T-helper 1 cell treated with Interleukin-12 subunit alpha and Interleukin-12 subunit beta and Interleukin-4 antibody, amounts not matched to agents 30 μg/mL and 1 μg/mL, for 36 hours (primary cell): ENCODE results near the gene MANEAL.

Source experiments
- H3K27ac Mint-ChIP-seq: one replicate; pipeline ENCODE4 v1.8.0; 2021; ENCODE audit warnings: mild to moderate bottlenecking, mixed read lengths
- H3K27me3 Mint-ChIP-seq: one replicate; pipeline ENCODE4 v1.8.0; 2021; ENCODE audit warnings: low read depth, mixed read lengths
- H3K36me3 Mint-ChIP-seq: one replicate; pipeline ENCODE4 v1.8.0; 2021; ENCODE audit warnings: low read depth, mixed read lengths
- H3K4me1 Mint-ChIP-seq: one replicate; pipeline ENCODE4 v1.8.0; 2021; ENCODE audit warnings: low read depth, mixed read lengths
- H3K4me3 Mint-ChIP-seq: one replicate; pipeline ENCODE4 v1.8.0; 2021; ENCODE audit warnings: mild to moderate bottlenecking, moderate library complexity, mixed read lengths
- H3K9me3 Mint-ChIP-seq: one replicate; pipeline ENCODE4 v1.8.0; 2021; ENCODE audit warnings: mixed read lengths

Gene MANEAL

DNA sequence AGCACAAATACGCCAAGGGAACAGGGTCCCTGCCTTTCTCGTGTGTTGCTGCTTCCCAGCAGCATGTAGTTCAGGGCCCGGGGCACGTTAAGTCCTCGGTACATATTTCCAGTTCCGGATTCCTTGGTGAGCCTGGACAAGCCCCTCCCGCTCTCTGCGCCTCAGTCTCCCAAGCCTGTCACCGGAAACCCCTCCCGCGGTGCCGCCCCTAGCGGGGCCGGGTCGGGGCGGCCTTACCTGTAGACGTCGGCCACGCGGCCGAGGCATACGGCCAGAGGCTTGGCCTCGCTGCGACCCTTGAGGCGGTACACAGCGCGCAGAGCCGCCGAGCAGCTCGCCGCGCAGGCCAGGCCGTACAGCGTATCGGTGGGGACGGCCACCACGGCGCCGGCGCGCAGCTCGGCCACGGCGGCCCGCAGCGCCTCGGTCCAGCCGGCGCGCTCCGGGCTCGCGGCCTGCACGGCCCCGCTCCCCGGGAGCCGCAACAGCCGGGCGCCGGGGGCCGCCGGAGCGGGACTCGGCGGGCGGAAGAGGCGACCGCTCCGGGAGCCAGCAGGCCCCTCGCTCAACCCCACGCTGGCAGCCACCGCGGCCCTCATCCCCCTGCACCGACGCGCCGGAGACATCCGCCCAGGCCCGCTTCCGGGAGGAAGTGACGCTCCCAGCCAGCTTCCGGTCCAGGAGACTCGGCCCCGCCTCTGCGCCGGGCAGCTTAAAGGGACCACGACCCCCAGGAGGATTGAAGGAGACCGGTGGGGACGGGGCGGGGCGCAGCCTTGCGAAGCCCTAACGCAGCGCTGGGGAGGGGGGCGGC is 14.1 kb downstream of the MANEAL start, which contains the start of the genes C1orf122 and YRDC:
Gene C1orf122, plus strand, starts transcription at position 236 of the 814 bp plus-strand sequence. CDS start 615 bp downstream, outside the sequence.
Gene YRDC, minus strand, starts transcription at position 654 of the 814 bp plus-strand sequence. Its CDS starts 28 bp downstream, at position 626.
- peaks cover 20% of the 10 kb centered on the region for H3K4me1 Mint-ChIP-seq
- no peaks in the 10 kb centered on the region for H3K27me3 Mint-ChIP-seq
- no peaks in the 10 kb centered on the region for H3K9me3 Mint-ChIP-seq
- peaks cover 32% of the 10 kb centered on the region for H3K36me3 Mint-ChIP-seq
- peak within 1 kb of the TSS; percentile 95 for H3K4me3 Mint-ChIP-seq
- H3K27ac Mint-ChIP-seq, result peak within 1 kb of the TSS; percentile 97

DNA sequence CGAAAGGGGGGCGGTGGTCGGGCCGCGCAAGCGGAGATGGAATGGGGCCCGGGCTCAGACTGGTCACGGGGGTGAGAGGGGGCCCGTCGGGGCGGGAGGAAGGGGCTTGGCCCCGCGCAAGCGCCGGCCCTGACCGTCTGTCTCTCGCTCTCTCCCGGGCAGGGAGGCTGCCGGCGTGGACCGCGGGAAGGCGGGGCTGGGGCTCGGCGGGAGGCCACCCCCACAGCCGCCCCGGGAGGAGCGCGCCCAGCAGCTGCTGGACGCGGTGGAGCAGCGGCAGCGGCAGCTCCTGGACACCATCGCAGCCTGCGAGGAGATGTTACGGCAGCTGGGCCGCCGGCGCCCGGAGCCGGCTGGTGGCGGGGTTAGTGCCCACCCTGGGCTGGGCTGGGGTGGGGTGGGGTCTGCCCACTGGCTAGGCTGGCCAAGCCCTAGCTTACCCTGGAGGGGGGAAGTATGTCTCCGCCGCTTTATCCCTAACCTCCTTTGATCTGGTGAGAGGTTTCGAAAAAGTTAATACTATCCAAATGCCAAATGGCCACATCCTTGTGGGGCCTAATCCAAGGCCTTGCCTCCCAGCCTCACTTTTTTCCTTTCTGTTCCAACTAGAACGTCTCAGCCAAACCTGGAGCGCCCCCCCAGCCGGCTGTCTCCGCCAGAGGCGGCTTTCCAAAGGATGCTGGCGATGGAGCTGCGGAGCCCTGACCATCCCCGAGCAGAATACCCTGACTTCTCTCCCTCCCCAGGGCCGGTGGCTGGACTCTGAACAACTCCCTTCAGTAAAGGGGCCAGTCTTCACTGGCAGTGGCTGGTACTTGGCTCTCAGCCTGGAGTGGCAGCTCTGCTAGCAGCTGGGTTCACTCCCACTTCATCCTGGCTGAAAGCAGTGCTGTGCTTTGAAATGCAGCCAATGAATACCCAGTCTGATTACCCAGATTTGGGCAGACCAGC is 15.0 kb downstream of the MANEAL start:
- H3K9me3 Mint-ChIP-seq, result no peaks in the 10 kb centered on the region
- H3K27me3 Mint-ChIP-seq, result no peaks in the 10 kb centered on the region
- H3K4me1 Mint-ChIP-seq, result peaks cover 20% of the 10 kb centered on the region
- peak overlapping the region; percentile 97 for H3K27ac Mint-ChIP-seq
- peaks cover 27% of the 10 kb centered on the region for H3K36me3 Mint-ChIP-seq
- peak overlapping the region; percentile 95 for H3K4me3 Mint-ChIP-seq

DNA sequence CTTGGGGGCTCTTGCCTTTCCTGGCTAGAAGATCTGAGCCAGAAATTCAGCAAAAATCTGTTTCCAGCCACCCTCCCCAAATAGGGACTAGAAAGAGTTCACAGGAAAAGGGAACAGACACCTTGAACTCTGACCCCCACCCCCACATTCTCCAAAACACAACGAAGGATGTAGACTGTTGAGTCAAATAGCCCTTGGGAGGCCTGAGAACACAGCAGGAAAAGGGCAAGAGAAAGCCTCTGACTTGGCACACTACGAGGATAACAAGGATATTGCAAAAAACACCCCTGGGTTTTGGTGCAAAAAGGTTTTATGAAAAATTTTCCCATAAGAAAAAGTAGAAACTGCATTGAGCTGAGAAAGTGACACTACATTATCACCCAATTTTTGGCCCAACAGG is 16.3 kb downstream of the MANEAL start:
- Mint-ChIP-seq H3K9me3 (no peaks in the 10 kb centered on the region), H3K4me1 (peaks cover 20% of the 10 kb centered on the region), H3K36me3 (peaks cover 20% of the 10 kb centered on the region), H3K27me3 (no peaks in the 10 kb centered on the region), H3K4me3 (no peak overlapping the region), H3K27ac (no peak overlapping the region)

DNA sequence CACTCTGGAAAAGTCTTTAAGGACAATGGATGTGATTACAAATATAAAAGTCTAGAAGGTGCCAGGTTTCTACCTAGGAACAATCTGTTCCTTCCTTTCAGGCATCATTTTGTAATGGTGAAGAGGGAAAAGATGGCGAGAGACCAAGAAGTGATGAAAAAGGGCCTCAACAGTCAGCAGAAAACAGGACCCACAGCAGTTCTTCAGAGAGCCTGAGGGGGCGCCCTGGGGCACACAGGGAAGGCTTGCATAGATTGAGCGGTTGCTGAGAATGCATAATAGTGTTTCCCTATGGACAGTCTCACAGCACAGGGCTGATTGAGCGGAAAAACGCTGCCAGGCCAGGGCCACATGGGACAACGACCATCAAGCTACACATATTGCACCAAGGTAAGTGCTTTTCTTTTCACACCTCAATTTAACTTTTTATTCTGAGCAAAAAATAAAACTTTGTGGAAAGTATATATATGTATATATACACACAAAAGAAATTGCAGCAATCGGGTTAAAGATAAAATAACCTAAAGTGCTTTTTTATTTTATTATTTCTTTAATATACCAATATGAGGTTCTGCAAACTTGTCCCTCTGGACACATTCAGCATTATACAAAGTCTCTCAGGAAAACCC is 17.5 kb downstream of the MANEAL start:
- H3K27me3 Mint-ChIP-seq, result no peaks in the 10 kb centered on the region
- no peak overlapping the region for H3K4me3 Mint-ChIP-seq
- no peaks in the 10 kb centered on the region for H3K9me3 Mint-ChIP-seq
- H3K36me3 Mint-ChIP-seq, result peaks cover 13% of the 10 kb centered on the region
- H3K27ac Mint-ChIP-seq, result no peak overlapping the region
- peaks cover 17% of the 10 kb centered on the region for H3K4me1 Mint-ChIP-seq

DNA sequence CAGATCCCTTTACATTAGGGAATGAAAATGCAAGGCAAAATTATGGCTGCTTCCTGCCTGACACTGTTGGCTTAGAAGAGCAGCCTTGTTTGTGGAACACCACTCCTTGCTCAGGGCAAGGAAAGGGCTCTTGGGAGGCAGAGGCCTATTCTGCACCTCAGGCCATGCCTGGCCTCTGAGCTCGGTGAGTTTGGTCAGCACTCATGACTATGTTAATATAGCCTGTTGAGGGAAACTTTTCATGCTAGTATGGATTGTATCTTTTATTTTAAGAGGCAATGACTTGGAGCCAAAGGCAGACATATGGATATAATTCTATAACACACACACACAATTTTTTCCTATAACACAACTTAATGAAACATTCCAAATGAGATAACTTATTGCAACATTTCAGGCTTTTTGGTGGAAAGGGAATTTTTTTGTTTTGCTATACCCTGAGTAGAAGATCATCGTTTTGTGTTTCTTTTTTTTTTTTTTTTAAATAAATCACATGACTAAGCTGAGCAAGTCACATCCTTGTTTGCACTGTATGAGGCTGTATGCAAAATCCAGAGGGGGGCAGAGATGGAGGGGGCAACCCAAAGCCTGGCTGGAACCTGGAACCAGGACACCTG is 20.0 kb downstream of the MANEAL start:
- Mint-ChIP-seq H3K4me3 (no peak overlapping the region), H3K4me1 (peaks cover 11% of the 10 kb centered on the region), H3K9me3 (no peaks in the 10 kb centered on the region), H3K27me3 (no peaks in the 10 kb centered on the region), H3K36me3 (peaks cover 12% of the 10 kb centered on the region), H3K27ac (no peak overlapping the region)

DNA sequence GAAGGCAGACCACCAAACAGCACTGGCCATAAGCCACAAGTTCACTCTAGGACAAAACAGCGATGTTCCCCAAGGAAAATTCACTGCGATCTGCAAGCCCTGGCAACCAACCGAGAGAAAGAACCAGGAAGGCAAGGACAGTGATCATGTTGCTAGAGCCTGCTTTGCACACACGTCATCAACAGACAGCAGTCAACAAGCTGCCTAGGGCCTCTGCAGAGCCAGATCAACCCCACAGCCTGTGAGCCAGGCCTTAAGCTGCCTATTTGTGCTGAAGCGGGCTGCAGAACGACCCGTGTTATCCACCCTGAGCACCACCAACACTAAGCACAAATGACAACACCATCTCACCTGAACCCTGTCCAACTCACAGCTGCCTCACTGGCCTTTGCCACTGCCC is 20.6 kb downstream of the MANEAL start:
- Mint-ChIP-seq H3K9me3 (no peaks in the 10 kb centered on the region), H3K36me3 (peaks cover 12% of the 10 kb centered on the region), H3K27ac (no peak overlapping the region), H3K4me1 (peaks cover 8% of the 10 kb centered on the region), H3K27me3 (no peaks in the 10 kb centered on the region), H3K4me3 (no peak overlapping the region)

DNA sequence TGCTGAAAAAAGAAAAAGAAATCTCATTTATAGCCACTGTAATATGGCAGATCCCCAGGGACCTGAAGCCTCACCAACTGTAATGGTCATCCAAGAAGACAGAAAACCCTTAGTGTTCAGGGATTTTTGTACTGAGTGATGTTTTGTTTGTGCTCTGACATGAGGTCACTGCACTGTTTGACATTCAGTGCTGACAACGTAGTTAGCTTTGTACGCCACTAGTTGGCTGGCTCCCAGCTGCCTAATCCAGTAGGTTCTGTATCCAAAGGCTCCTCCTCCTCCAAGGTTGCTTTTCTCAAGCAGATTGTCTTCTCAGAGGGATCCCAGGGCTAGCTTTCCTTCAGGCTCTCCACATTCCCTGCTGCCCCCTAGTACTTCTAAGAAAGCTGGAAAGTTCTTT is 23.8 kb downstream of the MANEAL start:
- H3K27ac Mint-ChIP-seq, result no peak overlapping the region
- H3K4me3 Mint-ChIP-seq, result no peak overlapping the region
- H3K9me3 Mint-ChIP-seq, result no peaks in the 10 kb centered on the region
- peaks cover 21% of the 10 kb centered on the region for H3K36me3 Mint-ChIP-seq
- no peaks in the 10 kb centered on the region for H3K4me1 Mint-ChIP-seq
- no peaks in the 10 kb centered on the region for H3K27me3 Mint-ChIP-seq

DNA sequence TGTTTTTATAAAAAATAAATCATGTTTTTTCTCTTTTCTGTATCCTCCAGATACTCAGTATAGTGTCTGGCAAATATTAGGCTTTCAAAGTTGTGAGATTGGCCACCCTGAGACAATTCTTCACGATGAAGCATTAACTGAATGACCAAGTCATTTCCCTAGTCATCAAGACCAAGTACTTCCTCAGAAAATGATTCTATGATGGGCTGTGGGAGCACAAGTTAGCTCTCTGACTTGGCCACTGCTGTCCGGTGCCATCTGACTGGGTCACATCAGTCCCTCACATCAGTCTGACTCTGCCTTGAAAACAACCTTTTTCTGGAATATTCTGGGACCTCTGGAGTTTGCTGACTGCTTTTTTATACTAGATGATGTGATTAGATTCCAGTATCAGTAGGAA is 27.8 kb downstream of the MANEAL start:
- Mint-ChIP-seq H3K4me1 (peaks cover 4% of the 10 kb centered on the region), H3K36me3 (peaks cover 27% of the 10 kb centered on the region), H3K4me3 (no peak overlapping the region), H3K27ac (no peak overlapping the region), H3K27me3 (no peaks in the 10 kb centered on the region), H3K9me3 (no peaks in the 10 kb centered on the region)

DNA sequence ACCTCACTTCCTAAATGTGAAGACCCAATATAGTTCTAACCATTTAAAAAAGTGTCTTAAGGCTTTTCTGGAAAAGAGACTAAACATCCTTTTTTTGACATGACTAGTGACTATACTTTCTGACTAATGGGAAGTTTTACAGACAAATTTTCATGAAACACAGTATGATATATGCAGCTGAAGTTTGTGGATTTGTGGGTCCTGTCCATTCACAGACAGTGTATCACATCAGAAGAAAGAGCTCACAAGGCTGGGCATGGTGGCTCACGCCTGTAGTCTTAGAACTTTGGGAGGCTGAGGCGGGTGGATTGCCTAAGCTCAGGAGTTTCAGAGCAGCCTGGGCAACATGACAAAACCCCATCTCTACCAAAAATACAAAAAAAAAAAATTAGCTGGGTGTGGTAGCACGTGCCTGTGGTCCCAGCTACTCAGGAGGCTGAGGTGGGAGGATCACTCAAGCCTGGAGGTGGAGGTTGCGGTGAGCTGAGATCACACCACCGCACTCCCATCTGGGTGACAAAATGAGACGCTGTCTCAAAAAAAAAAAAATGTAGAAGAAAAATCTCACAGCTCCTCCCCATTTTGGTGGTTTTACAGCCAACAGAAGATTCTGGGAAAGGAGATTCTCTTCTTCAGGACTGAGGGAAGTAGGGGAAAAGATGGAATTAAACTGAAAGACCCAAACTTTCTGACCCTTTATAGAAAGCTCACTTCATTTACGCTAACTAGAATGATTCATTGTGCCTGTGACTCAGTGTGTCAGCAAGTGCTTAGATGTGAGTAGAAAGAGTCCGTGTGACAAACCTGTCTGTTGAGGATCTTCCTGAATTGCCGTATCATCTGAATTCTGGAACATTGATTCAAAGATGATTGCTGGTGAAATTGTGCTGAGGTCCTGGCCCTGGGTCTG is 29.5 kb downstream of the MANEAL start:
- Mint-ChIP-seq H3K4me3 (no peak overlapping the region), H3K36me3 (peaks cover 30% of the 10 kb centered on the region), H3K27ac (peak overlapping the region; percentile 60), H3K9me3 (no peaks in the 10 kb centered on the region), H3K27me3 (no peaks in the 10 kb centered on the region), H3K4me1 (peaks cover 4% of the 10 kb centered on the region)

DNA sequence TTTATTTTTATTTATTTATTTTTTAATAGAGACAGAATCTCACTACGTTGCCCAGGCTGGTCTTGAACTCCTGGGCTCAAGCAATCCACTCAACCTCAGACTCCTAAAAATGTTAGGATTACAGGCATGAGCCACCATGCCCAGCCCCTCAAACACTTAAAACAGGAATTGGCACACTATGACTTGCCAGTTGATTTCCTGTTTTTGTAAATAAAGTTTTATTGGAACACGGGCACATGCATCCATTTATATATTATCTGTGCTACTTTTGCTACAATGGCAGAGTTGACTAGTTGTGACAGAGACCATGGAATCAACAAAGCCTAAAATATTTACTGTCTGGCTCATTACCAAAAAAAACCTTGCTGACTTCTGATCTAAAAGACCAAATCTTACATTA is 30.4 kb downstream of the MANEAL start:
- H3K27ac Mint-ChIP-seq, result no peak overlapping the region
- no peaks in the 10 kb centered on the region for H3K9me3 Mint-ChIP-seq
- H3K4me1 Mint-ChIP-seq, result peaks cover 4% of the 10 kb centered on the region
- H3K36me3 Mint-ChIP-seq, result peaks cover 32% of the 10 kb centered on the region
- H3K27me3 Mint-ChIP-seq, result no peaks in the 10 kb centered on the region
- no peak overlapping the region for H3K4me3 Mint-ChIP-seq

DNA sequence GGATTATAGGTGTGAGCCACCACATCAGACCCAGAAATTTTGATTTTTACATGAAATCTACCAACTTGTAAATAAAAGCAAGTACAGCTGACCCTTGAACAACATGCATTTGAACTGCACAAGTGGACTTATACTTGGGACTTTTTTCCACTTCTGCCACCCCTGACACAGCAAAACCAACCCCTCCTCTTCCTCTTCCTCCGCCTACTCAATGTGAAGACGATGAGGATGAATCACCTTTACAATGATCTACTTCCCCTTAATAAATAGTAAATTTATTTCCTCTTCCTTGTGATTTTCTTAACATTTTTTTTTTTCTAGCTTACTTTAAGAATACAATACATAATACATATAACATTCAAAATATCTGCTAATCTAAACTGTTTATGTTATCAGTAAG is 31.9 kb downstream of the MANEAL start:
- Mint-ChIP-seq H3K27ac (no peak overlapping the region), H3K9me3 (no peaks in the 10 kb centered on the region)

DNA sequence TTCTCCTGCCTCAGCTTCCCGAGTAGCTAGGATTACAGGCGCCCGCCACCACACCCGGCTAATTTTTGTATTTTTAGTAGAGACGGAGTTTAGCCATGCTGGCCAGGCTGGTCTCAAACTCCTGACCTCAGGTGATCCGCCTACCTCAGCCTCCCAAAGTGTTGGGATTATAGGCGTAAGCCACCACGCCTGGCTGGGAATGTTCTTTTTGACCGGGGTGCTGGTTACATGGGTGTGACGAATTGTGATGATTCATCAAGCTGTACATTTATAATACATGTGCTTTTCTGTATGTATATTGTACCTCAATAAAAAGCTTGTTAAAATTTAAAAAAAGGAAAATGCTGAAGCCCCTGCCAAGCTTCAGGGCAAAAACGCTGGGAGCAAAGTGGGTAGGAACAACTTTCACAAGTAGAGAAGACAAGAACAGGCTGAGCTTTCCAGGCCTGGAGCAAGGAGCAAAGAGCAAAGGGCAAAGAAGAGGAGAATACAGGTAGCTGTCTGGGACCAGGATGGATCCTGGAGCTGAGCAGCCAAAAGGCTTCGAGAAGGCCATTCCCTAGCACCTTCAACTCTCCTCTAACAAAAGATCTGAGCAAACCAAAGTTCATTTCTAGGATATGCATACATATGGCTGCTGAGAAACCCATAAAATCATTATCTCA is 34.9 kb downstream of the MANEAL start:
- H3K27ac Mint-ChIP-seq, result no peak overlapping the region
- H3K9me3 Mint-ChIP-seq, result no peaks in the 10 kb centered on the region
- peaks cover 6% of the 10 kb centered on the region for H3K4me1 Mint-ChIP-seq
- no peaks in the 10 kb centered on the region for H3K27me3 Mint-ChIP-seq
- no peak overlapping the region for H3K4me3 Mint-ChIP-seq
- peaks cover 18% of the 10 kb centered on the region for H3K36me3 Mint-ChIP-seq

More for the DNA sequence above, 31.9 kb downstream of the MANEAL start:
- H3K4me3 Mint-ChIP-seq, result no peak overlapping the region
- peaks cover 4% of the 10 kb centered on the region for H3K4me1 Mint-ChIP-seq
- H3K36me3 Mint-ChIP-seq, result peaks cover 28% of the 10 kb centered on the region
- no peaks in the 10 kb centered on the region for H3K27me3 Mint-ChIP-seq

DNA sequence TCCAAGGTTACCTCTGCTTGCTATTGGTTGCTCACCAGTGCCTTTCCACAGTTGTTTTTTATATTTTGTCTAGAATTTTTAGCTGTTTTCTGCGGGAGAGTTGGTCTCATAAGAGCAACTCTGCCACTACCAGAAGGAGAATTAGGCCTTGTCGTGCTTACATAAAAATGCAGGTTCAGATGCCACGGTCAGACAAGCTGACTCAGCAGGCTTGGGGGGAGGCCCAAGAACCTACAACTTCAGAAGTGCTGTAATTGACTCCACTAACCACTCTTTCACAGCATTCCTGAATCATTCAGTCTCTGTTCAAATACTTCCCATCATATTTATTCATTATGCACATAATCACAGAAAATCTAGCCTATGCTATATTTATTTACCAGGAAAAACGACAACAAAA is 37.5 kb downstream of the MANEAL start:
- H3K4me3 Mint-ChIP-seq, result no peak overlapping the region
- H3K36me3 Mint-ChIP-seq, result peaks cover 30% of the 10 kb centered on the region
- no peak overlapping the region for H3K27ac Mint-ChIP-seq
- no peaks in the 10 kb centered on the region for H3K27me3 Mint-ChIP-seq
- peaks cover 4% of the 10 kb centered on the region for H3K4me1 Mint-ChIP-seq
- no peaks in the 10 kb centered on the region for H3K9me3 Mint-ChIP-seq
